GM23248 (cell line): ENCODE results near the gene DPP6. TPM values are rescaled to one million over a fixed set of nuclear protein-coding genes. Genes with fewer than 3 reads are reported as not detected.

Experiments used
- DNase-seq: peaks from one replicate; pipeline ENCODE4 v3.0.0-alpha.2; 2015
- H2AFZ ChIP-seq: fragments of 200-600 bp; sonication (generic); 2 replicates; pipeline ENCODE4 v1.6.1; 2016; ENCODE audit warnings: antibody characterized with exemption
- H3F3A ChIP-seq: fragments of 200-600 bp; sonication (generic); 2 replicates; pipeline ENCODE4 v1.6.1; 2016; ENCODE audit warnings: mild to moderate bottlenecking, antibody characterized with exemption, mixed run types; ENCODE audit not compliant: insufficient read depth
- H3K27ac ChIP-seq: fragments of 200-600 bp; sonication (generic); 2 replicates; pipeline ENCODE4 v1.5.1; 2016; ENCODE audit warnings: mild to moderate bottlenecking
- H3K27me3 ChIP-seq: fragments of 200-600 bp; sonication (generic); replicated peaks from 2 replicates; pipeline ENCODE4 v1.6.1; 2016; ENCODE audit warnings: mild to moderate bottlenecking; ENCODE audit not compliant: insufficient read depth
- H3K36me3 ChIP-seq: fragments of 200-600 bp; sonication (generic); 2 replicates; pipeline ENCODE4 v1.6.1; 2016; ENCODE audit warnings: low read depth, mild to moderate bottlenecking
- H3K4me1 ChIP-seq: fragments of 200-600 bp; sonication (generic); 2 replicates; pipeline ENCODE4 v1.6.1; 2016; ENCODE audit warnings: mild to moderate bottlenecking; ENCODE audit not compliant: insufficient read depth
- H3K4me2 ChIP-seq: fragments of 200-600 bp; sonication (generic); one replicate; pipeline ENCODE4 v1.6.1; 2016; ENCODE audit warnings: mild to moderate bottlenecking; ENCODE audit not compliant: unreplicated experiment
- H3K4me3 ChIP-seq: fragments of 200-600 bp; sonication (generic); 2 replicates; pipeline ENCODE4 v1.5.1; 2016; ENCODE audit warnings: mild to moderate bottlenecking
- H3K79me2 ChIP-seq: fragments of 200-600 bp; sonication (generic); 2 replicates; pipeline ENCODE4 v1.6.1; 2016; ENCODE audit warnings: mild to moderate bottlenecking; ENCODE audit not compliant: insufficient read depth
- H3K9ac ChIP-seq: fragments of 200-600 bp; sonication (generic); 2 replicates; pipeline ENCODE4 v1.6.1; 2016; ENCODE audit warnings: mild to moderate bottlenecking
- H3K9me2 ChIP-seq: fragments of 200-600 bp; sonication (generic); 2 replicates; pipeline ENCODE4 v1.6.1; 2016; ENCODE audit warnings: mixed run types, mild to moderate bottlenecking, moderate library complexity; ENCODE audit not compliant: insufficient read depth
- H3K9me3 ChIP-seq: fragments of 200-600 bp; sonication (generic); one replicate; pipeline ENCODE4 v1.6.1; 2017; ENCODE audit warnings: low read depth
- H4K20me1 ChIP-seq: fragments of 200-600 bp; sonication (generic); 2 replicates; pipeline ENCODE4 v1.6.0; 2016; ENCODE audit not compliant: insufficient read depth
- EZH2 ChIP-seq: fragments of 200-600 bp; sonication (generic); IDR thresholded peaks from 2 replicates; pipeline ENCODE4 v1.6.1; 2018; ENCODE audit warnings: antibody characterized with exemption, mild to moderate bottlenecking; ENCODE audit not compliant: insufficient read depth, poor library complexity, severe bottlenecking
- EZH2phosphoT487 ChIP-seq: fragments of 200-600 bp; sonication (generic); IDR thresholded peaks from 2 replicates; pipeline ENCODE4 v1.6.1; 2018; ENCODE audit warnings: antibody characterized with exemption, moderate library complexity, mild to moderate bottlenecking, low read depth; ENCODE audit not compliant: insufficient read depth
- WGBS, 2 experiments: methylation state at CpG; one replicate each; pipeline ENCODE4 v1.1.6; 2015 to 2017; ENCODE audit warnings: low lambda C conversion rate in 2 of 2, low coverage in 1 of 2; ENCODE audit errors: missing lambda C conversion rate in 2 of 2; 5-methylcytosine and 5-hydroxymethylcytosine counted together
- in situ Hi-C: fragments of 300-500 bp; cut with MboI; formaldehyde crosslinking; loops from 2 replicates; pipeline ENCODE4 v1.15.0; 2020
- polyA plus RNA-seq: library from polyadenylated mRNA; unstranded; fragments of >200 nt; fragmentation: Nextera tagmentation; extraction: Ambion mirVana; gene quantifications from 2 replicates; pipeline ENCODE4 v1.2.1, GENCODE V29; 2016
- total RNA-seq: library from RNA; depleted of rRNA; stranded (reverse); fragments of >200 nt; shearing (Covaris generic); gene quantifications from 2 replicates; pipeline ENCODE4 v1.2.3, GENCODE V29; 2014

Gene DPP6
- total and polyA plus RNA-seq, 2 experiments from 2014 or later, result not detected

DNA sequence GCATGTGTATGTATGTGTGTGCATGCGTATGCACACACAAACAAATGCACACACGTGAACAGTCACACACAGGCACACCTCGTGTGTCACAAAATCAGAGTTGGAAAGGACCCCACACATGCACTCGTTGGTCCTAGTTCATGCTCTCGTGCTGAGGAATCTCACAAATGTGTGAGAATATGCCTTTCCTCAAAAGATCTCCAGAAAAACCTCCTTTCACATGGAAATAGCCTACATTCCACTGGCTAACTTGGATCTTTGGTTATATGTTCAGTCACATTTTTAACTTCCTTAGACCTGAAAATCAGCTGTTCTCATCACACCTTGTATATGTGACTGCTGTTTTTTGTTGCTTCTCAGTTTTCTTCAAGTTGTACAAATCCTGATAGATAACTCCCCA is 256.7 kb downstream of the DPP6 start:
- Histone ChIP-seq H2AFZ (no peak overlapping the region), H3K79me2 (no peaks in the 10 kb centered on the region), H3K4me2 (no peak overlapping the region), H4K20me1 (no peaks in the 10 kb centered on the region), H3K4me3 (no peak overlapping the region), H3K9me2 (no peaks in the 10 kb centered on the region), H3K27me3 (no peaks in the 10 kb centered on the region), H3K4me1 (no peaks in the 10 kb centered on the region), H3F3A (no peaks in the 10 kb centered on the region), H3K27ac (no peak overlapping the region), H3K9me3 (no peaks in the 10 kb centered on the region), H3K9ac (no peak overlapping the region), H3K36me3 (no peaks in the 10 kb centered on the region)
- in situ Hi-C loops, result no loop called here
- 3 to 12% methylated on average over 5 of the region's 5 CpGs for WGBS, 2 experiments
- DNase-seq, result no peak
- TF ChIP-seq EZH2phosphoT487, result no peak
- TF ChIP-seq EZH2, result no peak

- H3K9ac ChIP-seq, result no peak overlapping the region
- H3K9me3 ChIP-seq, result no peaks in the 10 kb centered on the region
- H3K9me2 ChIP-seq, result no peaks in the 10 kb centered on the region
- TF ChIP-seq EZH2phosphoT487 (no peak), EZH2 (no peak)
- H3K79me2 ChIP-seq, result no peaks in the 10 kb centered on the region
- no peaks in the 10 kb centered on the region for H4K20me1 ChIP-seq
- no peak overlapping the region for H3K27ac ChIP-seq
- no peaks in the 10 kb centered on the region for H3K4me1 ChIP-seq
- WGBS, 2 experiments, result 48 to 60% methylated on average over 4 of the region's 4 CpGs
- H3F3A ChIP-seq, result no peaks in the 10 kb centered on the region
- H3K4me3 ChIP-seq, result no peak overlapping the region
- no peak overlapping the region for H3K4me2 ChIP-seq
- H3K27me3 ChIP-seq, result no peaks in the 10 kb centered on the region
- no peak for DNase-seq
- no peaks in the 10 kb centered on the region for H3K36me3 ChIP-seq
- in situ Hi-C loops, result no loop called here
- H2AFZ ChIP-seq, result no peak overlapping the region
Observed at GRCh38 chr7:154310114-154310513, 257.9 kb downstream of the DPP6 start.

GRCh38 chr7:154324196-154324595 is 272.0 kb downstream of the DPP6 start:
- no peaks in the 10 kb centered on the region for H3K79me2 ChIP-seq
- H4K20me1 ChIP-seq, result no peaks in the 10 kb centered on the region
- no peaks in the 10 kb centered on the region for H3K4me1 ChIP-seq
- no peaks in the 10 kb centered on the region for H3K9me3 ChIP-seq
- WGBS, 2 experiments, result 26 to 29% methylated on average over 9 of the region's 9 CpGs
- no peak overlapping the region for H3K4me3 ChIP-seq
- no peak for DNase-seq
- no peaks in the 10 kb centered on the region for H3K36me3 ChIP-seq
- H3K9ac ChIP-seq, result no peak overlapping the region
- H2AFZ ChIP-seq, result no peak overlapping the region
- in situ Hi-C loops, result no loop called here
- H3K27me3 ChIP-seq, result no peaks in the 10 kb centered on the region
- TF ChIP-seq EZH2phosphoT487, result no peak
- no peaks in the 10 kb centered on the region for H3F3A ChIP-seq
- H3K9me2 ChIP-seq, result no peaks in the 10 kb centered on the region
- H3K27ac ChIP-seq, result no peak overlapping the region
- H3K4me2 ChIP-seq, result no peak overlapping the region

DNA sequence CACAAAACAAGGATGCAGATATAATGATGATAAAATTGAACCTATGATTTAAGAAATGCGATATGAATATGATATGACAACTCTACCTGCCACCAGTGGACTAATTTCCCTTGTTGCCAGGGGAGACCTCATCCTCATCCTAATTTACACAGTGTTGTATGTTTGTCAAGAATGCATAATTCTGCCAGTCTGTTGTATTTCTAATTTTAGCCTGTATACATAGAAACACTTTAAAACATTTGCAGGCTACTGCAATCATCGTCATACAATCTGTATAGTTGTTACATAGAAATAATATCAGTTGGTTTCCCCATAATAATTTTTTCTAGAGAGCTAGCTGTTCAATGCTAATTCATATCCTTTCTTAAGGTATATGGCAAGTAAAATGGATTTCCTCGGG is 274.2 kb downstream of the DPP6 start:
- no peaks in the 10 kb centered on the region for H3K36me3 ChIP-seq
- no peak overlapping the region for H3K4me3 ChIP-seq
- H4K20me1 ChIP-seq, result no peaks in the 10 kb centered on the region
- H3K27ac ChIP-seq, result no peak overlapping the region
- no peak for DNase-seq
- H3K27me3 ChIP-seq, result no peaks in the 10 kb centered on the region
- H2AFZ ChIP-seq, result no peak overlapping the region
- H3K9me2 ChIP-seq, result no peaks in the 10 kb centered on the region
- in situ Hi-C loops, result no loop called here
- no peaks in the 10 kb centered on the region for H3K79me2 ChIP-seq
- H3K4me2 ChIP-seq, result no peak overlapping the region
- WGBS, 2 experiments, result 6% methylated on average over 3 of the region's 3 CpGs
- H3F3A ChIP-seq, result no peaks in the 10 kb centered on the region
- no peak overlapping the region for H3K9ac ChIP-seq
- no peaks in the 10 kb centered on the region for H3K4me1 ChIP-seq
- TF ChIP-seq EZH2phosphoT487 (no peak), EZH2 (no peak)
- H3K9me3 ChIP-seq, result no peaks in the 10 kb centered on the region

DNA sequence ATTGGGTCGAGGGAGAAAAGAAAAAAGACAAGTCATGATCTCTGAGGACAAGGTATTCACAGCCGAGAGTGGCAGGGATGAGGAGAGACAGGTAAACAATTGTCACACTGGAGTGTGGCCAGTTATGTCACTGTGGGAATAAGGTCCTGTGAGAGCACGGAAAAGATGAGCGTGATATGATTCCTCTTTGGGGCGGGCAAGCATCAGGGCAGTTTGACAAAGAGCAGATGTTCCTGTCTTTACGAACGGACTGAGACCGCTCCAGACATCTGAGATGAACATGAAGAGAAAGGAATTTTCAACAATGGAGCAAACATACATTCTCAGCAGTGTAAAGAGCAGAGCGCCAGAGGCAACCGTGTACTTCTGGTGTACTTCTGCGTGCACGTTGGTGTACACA is 278.1 kb downstream of the DPP6 start:
- WGBS, 2 experiments, result 14 to 16% methylated on average over 12 of the region's 12 CpGs
- in situ Hi-C loops, result no loop called here
- DNase-seq, result no peak

More for the DNA sequence above, 278.1 kb downstream of the DPP6 start:
- Histone ChIP-seq H3K4me2 (no peak overlapping the region), H3F3A (no peaks in the 10 kb centered on the region), H3K9ac (no peak overlapping the region), H3K9me3 (no peaks in the 10 kb centered on the region), H3K36me3 (no peaks in the 10 kb centered on the region), H3K27me3 (no peaks in the 10 kb centered on the region), H3K79me2 (no peaks in the 10 kb centered on the region), H4K20me1 (no peaks in the 10 kb centered on the region), H2AFZ (no peak overlapping the region), H3K9me2 (no peaks in the 10 kb centered on the region), H3K4me1 (no peaks in the 10 kb centered on the region), H3K4me3 (no peak overlapping the region), H3K27ac (no peak overlapping the region)
- TF ChIP-seq EZH2 (no peak), EZH2phosphoT487 (no peak)
